22Rv1 (cell line): ENCODE data around the gene PBX3.

Experiments
- CTCF ChIP-seq: fragments of 450-650 bp; IDR thresholded peaks from 2 replicates; pipeline ENCODE4 v1.5.1; 2017; ENCODE audit warnings: mild to moderate bottlenecking
- ZFX ChIP-seq: fragments of 450-650 bp; IDR thresholded peaks from 2 replicates; pipeline ENCODE4 v1.6.1; 2017; ENCODE audit warnings: antibody characterized with exemption, borderline replicate concordance

GRCh38 chr9:125893277-125893676 lies 146.1 kb downstream of the PBX3 start:
- no peak for TF ChIP-seq CTCF
- TF ChIP-seq ZFX: no peak
